Ecto neural progenitor cell (in vitro differentiated cells): ENCODE measurements around the gene PRND.
A peak's percentile ranks its signal among the peaks of the same experiment; 100 is the strongest.
"Not testable (repeated sequence)": the region's sequence is repeated elsewhere in the genome, so short reads cannot be mapped to it uniquely, and the experiment has no call there.

Experiments
- DNase-seq: peaks from one replicate; pipeline ENCODE4 v3.0.0-alpha.2; 2018; ENCODE audit warnings: low spot score

PRND gene

GRCh38 chr20:4737857-4738627 lies 16.3 kb downstream of the PRND start:
- DNase-seq = no peak

GRCh38 chr20:4740774-4741431 lies 19.2 kb downstream of the PRND start:
- DNase-seq = peak; percentile 82

GRCh38 chr20:4748847-4749246 lies 27.1 kb downstream of the PRND start:
- DNase-seq = no peak

GRCh38 chr20:4749326-4749725 lies 27.6 kb downstream of the PRND start:
- no peak for DNase-seq

- DNase-seq = no peak
Observed at GRCh38 chr20:4750381-4750780, 28.7 kb downstream of the PRND start.

GRCh38 chr20:4759100-4759884 lies 37.6 kb downstream of the PRND start:
- peak; percentile 58 for DNase-seq

- DNase-seq = no peak
Observed at GRCh38 chr20:4763261-4763660, 41.6 kb downstream of the PRND start.

GRCh38 chr20:4763723-4764510 lies 42.2 kb downstream of the PRND start:
- no peak for DNase-seq

- no peak for DNase-seq
Observed at GRCh38 chr20:4764805-4765204, 43.1 kb downstream of the PRND start.

GRCh38 chr20:4765681-4766080 lies 44.0 kb downstream of the PRND start:
- DNase-seq = no peak

- no peak for DNase-seq
Observed at GRCh38 chr20:4766631-4767030, 44.9 kb downstream of the PRND start.

- DNase-seq = no peak
Observed at GRCh38 chr20:4767084-4767483, 45.4 kb downstream of the PRND start.

- no peak for DNase-seq
Observed at GRCh38 chr20:4769328-4769727, 47.6 kb downstream of the PRND start.

GRCh38 chr20:4770026-4770425 lies 48.3 kb downstream of the PRND start:
- no peak for DNase-seq

GRCh38 chr20:4771004-4771403 lies 49.3 kb downstream of the PRND start:
- DNase-seq = no peak

- DNase-seq = no peak
Observed at GRCh38 chr20:4772132-4772531, 50.4 kb downstream of the PRND start.

GRCh38 chr20:4773014-4773413 lies 51.3 kb downstream of the PRND start:
- not testable (repeated sequence) for DNase-seq

GRCh38 chr20:4773736-4774135 lies 52.0 kb downstream of the PRND start:
- no peak for DNase-seq

GRCh38 chr20:4774207-4774606 lies 52.5 kb downstream of the PRND start:
- DNase-seq = no peak

GRCh38 chr20:4775322-4776078 lies 53.8 kb downstream of the PRND start:
- no peak for DNase-seq

GRCh38 chr20:4776079-4776630 lies 54.4 kb downstream of the PRND start:
- DNase-seq = no peak
